Measurements from ENCODE around the gene ANKRD10.

DNA sequence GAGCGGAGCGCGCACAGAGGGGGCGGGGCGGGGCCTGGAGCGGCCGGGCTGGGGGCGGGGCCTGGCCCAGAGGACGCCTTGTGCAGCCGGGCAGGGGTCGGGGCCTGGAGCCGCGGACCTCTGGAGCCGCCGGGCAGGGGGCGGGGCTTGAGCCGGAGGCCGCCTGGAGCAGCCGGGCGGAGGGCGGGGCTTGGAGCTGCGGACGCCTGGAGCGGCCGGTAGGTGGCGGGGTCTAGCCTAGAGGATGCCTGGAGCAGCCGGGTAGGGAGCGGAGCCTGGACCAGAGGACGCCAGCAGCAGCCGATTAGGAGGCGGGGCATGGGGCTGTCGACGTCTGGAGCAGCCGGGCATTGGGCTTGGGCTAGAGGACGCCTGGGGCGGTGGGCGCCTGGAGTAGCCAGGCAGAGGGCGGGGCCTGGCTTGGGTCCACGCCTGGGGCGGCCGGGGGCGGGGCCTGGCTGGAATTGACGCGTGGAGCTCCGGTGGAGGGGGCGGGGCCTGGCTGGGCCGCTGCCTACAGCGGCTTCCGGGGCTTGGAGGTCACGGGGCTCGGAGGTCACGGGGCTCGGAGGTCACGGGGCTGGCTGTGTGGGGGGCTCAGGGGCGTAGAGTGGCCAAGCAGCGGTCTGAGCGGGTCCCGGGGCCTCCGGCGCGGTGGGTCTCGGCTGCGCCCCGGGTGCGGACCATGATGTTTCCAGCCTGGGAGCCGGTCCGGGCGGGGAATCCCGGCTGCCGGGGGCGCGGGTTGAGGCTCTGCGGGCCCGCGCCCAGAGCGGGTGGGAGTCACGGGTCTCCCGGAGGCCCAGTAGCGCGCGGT, at the start of gene ANKRD10:
- TF ChIP-seq NFYB (CRISPR knock-in tag; conservative IDR thresholded peaks at IDR 0.05; ENCODE audit: low read depth), result no peak
- TF ChIP-seq, protein P1, sequence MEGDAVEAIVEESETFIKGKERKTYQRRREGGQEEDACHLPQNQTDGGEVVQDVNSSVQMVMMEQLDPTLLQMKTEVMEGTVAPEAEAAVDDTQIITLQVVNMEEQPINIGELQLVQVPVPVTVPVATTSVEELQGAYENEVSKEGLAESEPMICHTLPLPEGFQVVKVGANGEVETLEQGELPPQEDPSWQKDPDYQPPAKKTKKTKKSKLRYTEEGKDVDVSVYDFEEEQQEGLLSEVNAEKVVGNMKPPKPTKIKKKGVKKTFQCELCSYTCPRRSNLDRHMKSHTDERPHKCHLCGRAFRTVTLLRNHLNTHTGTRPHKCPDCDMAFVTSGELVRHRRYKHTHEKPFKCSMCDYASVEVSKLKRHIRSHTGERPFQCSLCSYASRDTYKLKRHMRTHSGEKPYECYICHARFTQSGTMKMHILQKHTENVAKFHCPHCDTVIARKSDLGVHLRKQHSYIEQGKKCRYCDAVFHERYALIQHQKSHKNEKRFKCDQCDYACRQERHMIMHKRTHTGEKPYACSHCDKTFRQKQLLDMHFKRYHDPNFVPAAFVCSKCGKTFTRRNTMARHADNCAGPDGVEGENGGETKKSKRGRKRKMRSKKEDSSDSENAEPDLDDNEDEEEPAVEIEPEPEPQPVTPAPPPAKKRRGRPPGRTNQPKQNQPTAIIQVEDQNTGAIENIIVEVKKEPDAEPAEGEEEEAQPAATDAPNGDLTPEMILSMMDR (IDR thresholded peaks at IDR 0.05), result peak; percentile 58; the same call in 1 of the 2 replicates
- TF ChIP-seq, protein P2, sequence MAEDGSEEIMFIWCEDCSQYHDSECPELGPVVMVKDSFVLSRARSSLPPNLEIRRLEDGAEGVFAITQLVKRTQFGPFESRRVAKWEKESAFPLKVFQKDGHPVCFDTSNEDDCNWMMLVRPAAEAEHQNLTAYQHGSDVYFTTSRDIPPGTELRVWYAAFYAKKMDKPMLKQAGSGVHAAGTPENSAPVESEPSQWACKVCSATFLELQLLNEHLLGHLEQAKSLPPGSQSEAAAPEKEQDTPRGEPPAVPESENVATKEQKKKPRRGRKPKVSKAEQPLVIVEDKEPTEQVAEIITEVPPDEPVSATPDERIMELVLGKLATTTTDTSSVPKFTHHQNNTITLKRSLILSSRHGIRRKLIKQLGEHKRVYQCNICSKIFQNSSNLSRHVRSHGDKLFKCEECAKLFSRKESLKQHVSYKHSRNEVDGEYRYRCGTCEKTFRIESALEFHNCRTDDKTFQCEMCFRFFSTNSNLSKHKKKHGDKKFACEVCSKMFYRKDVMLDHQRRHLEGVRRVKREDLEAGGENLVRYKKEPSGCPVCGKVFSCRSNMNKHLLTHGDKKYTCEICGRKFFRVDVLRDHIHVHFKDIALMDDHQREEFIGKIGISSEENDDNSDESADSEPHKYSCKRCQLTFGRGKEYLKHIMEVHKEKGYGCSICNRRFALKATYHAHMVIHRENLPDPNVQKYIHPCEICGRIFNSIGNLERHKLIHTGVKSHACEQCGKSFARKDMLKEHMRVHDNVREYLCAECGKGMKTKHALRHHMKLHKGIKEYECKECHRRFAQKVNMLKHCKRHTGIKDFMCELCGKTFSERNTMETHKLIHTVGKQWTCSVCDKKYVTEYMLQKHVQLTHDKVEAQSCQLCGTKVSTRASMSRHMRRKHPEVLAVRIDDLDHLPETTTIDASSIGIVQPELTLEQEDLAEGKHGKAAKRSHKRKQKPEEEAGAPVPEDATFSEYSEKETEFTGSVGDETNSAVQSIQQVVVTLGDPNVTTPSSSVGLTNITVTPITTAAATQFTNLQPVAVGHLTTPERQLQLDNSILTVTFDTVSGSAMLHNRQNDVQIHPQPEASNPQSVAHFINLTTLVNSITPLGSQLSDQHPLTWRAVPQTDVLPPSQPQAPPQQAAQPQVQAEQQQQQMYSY (CRISPR knock-in tag; IDR thresholded peaks at IDR 0.05), result no peak
- TF ChIP-seq, protein P3, sequence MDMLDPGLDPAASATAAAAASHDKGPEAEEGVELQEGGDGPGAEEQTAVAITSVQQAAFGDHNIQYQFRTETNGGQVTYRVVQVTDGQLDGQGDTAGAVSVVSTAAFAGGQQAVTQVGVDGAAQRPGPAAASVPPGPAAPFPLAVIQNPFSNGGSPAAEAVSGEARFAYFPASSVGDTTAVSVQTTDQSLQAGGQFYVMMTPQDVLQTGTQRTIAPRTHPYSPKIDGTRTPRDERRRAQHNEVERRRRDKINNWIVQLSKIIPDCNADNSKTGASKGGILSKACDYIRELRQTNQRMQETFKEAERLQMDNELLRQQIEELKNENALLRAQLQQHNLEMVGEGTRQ (CRISPR knock-in tag; IDR thresholded peaks at IDR 0.05), result peak; percentile 88
- TF ChIP-seq, protein P4, sequence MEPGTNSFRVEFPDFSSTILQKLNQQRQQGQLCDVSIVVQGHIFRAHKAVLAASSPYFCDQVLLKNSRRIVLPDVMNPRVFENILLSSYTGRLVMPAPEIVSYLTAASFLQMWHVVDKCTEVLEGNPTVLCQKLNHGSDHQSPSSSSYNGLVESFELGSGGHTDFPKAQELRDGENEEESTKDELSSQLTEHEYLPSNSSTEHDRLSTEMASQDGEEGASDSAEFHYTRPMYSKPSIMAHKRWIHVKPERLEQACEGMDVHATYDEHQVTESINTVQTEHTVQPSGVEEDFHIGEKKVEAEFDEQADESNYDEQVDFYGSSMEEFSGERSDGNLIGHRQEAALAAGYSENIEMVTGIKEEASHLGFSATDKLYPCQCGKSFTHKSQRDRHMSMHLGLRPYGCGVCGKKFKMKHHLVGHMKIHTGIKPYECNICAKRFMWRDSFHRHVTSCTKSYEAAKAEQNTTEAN (CRISPR knock-in tag; IDR thresholded peaks at IDR 0.05), result no peak
- TF ChIP-seq, protein P5, sequence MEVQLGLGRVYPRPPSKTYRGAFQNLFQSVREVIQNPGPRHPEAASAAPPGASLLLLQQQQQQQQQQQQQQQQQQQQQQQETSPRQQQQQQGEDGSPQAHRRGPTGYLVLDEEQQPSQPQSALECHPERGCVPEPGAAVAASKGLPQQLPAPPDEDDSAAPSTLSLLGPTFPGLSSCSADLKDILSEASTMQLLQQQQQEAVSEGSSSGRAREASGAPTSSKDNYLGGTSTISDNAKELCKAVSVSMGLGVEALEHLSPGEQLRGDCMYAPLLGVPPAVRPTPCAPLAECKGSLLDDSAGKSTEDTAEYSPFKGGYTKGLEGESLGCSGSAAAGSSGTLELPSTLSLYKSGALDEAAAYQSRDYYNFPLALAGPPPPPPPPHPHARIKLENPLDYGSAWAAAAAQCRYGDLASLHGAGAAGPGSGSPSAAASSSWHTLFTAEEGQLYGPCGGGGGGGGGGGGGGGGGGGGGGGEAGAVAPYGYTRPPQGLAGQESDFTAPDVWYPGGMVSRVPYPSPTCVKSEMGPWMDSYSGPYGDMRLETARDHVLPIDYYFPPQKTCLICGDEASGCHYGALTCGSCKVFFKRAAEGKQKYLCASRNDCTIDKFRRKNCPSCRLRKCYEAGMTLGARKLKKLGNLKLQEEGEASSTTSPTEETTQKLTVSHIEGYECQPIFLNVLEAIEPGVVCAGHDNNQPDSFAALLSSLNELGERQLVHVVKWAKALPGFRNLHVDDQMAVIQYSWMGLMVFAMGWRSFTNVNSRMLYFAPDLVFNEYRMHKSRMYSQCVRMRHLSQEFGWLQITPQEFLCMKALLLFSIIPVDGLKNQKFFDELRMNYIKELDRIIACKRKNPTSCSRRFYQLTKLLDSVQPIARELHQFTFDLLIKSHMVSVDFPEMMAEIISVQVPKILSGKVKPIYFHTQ (CRISPR knock-in tag; IDR thresholded peaks at IDR 0.05), result no peak
